ENCODE data around the gene KLK2. TPM values are rescaled to one million over a fixed set of nuclear protein-coding genes. Genes with fewer than 3 reads are reported as not detected.

Gene KLK2
- total RNA-seq, result not detected
- long read RNA-seq, result 0 reads

DNA sequence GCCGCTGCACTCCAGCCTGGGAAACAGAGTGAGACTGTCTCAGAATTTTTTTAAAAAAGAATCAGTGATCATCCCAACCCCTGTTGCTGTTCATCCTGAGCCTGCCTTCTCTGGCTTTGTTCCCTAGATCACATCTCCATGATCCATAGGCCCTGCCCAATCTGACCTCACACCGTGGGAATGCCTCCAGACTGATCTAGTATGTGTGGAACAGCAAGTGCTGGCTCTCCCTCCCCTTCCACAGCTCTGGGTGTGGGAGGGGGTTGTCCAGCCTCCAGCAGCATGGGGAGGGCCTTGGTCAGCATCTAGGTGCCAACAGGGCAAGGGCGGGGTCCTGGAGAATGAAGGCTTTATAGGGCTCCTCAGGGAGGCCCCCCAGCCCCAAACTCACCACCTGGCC is at the start of gene KLK2:
KLK2 (plus strand) TSS at position 384 of the 400 bp plus-strand sequence. CDS start 35 bp downstream, outside the sequence.
- intact Hi-C loops (cut with DNase I), result no loop called here
- ATAC-seq, result no peak
- no peak for DNase-seq (ENCODE audit: missing footprints)

DNA sequence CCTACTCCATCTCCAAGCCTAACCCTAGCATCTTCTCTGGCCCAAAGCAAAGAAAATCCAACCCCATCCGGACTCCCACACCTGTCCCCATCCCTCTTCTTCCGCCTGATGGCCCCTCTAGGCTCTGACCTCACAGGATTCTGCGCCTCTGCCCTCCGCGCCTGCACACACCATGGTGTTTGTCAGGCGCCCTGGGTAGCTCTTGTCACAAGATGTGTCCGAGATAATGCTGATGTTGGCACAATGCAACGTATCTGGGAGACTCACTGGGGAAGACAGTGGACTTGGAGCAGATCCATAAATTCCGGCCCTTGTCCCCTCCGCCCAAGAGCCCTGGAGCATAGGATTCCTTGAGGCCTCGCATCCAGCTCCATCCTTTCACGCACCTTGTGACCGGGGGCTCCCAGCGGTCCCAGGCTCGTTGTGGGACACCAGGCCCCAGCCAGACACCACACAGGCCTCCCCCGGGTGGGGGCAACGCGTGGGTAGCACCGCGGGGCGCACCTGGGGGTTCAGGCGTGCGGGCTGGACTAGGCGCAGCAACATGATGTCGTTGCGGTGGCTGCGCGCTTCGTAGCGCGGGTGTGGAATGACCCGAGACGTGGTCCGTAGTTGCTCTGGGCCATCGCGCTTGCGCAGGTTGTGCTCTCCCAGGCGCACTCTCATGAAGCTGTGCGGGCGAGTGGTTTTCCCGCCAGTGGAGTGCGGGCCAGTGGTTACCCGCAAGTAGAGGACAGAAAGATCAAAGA is 46.6 kb upstream of the KLK2 start:
- ATAC-seq (no peak), DNase-seq (ENCODE audit: missing footprints) (no peak)
- intact Hi-C loops (cut with DNase I), result no loop called here

DNA sequence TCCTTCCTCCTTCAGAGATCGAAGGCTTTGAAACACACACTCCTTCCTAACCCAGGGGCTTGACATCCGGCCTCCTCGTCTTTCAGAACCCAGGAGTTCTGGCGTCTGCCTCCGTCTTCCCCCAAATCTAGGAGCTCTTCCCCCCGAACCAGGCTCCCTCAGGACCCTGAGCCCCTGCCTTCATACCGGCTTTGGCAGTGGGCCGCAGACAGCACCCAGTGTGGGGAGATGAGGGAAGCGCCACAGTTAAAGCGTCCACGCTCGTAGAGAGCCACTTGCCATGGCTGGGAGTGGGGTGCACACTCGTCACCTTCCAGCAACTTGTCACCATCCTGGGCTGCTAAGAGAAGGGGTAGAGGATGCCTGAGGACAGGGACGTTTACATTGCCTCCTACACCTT is 45.8 kb upstream of the KLK2 start:
- DNase-seq (ENCODE audit: missing footprints) (no peak), ATAC-seq (no peak)
- intact Hi-C loops (cut with DNase I), result no loop called here

DNA sequence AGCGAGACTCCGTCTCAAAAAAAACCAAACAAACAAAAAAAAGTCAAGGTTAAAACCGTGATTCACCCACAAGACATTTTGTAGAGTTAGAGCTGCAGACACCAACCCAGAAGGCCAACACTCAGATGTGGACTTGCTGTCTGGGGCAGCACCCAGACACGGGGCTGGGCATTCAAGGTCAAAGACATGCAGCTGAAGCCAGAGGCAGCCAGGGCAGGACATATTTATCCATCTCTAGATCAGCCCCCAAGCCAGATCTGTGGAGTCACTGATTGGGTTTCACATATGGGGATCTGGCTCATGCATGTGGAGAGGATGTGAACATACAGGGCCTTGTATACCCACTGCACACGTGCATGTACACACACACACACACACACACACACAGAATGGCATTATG is 43.4 kb upstream of the KLK2 start:
- ATAC-seq (no peak), DNase-seq (ENCODE audit: missing footprints) (no peak)
- intact Hi-C loops (cut with DNase I), result no loop called here

DNA sequence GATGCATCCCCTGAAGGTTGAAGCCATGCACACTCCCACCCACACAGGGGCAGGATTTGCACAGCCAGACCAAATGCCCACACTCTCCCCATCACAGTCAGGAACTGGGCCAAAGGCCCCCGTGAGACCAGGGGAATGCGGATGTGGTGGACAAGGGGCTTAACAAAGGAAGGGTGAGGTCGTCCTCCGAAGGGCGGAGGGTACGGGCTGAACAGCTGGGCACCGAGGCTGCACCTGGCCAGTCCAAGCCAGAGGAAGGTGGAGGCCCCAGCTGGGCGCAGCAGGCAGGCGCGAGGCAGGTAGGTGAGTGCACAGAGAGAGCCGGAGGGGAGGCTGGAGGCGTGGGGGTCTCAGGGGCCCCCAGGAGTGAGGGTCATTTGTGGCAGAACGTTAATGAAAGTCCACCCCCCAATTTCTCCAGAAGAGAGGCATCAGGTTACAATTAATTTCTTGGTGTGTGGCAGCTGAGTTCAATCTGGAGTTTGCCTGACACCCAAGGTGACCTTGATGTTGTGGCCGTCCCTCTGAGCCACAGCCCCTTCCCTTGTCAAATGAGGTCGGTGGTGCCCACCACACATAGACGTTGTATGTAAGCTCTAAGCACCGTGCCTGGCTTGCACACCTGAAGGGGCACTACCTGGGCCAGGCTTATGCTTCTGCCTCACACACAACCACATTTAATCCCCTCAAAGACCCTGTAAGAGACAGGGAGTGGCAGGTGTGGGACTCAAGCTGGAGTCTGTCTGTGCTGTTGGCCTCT is 42.8 kb upstream of the KLK2 start:
- ATAC-seq (no peak), DNase-seq (ENCODE audit: missing footprints) (no peak)
- intact Hi-C loops (cut with DNase I), result no loop called here

DNA sequence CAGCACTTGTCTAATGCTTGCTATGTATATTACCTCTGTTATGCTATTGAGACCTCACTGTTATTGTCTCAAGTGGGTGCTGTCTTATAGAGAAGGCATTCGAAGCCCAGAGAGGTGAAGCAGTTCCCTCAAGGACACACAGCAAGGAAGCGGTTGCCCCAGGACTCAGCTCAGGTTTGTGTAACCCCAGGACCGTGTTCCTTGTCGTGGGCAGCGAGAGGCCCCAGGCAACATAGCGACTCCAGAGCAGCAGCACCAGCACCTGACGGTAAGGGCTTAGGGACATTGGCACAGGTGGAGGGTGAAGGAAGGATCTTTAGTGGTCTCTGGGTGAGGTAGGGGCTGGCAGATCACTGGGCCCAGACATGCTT is 42.2 kb upstream of the KLK2 start:
- intact Hi-C loops (cut with DNase I), result no loop called here
- ATAC-seq (no peak), DNase-seq (ENCODE audit: missing footprints) (no peak)

DNA sequence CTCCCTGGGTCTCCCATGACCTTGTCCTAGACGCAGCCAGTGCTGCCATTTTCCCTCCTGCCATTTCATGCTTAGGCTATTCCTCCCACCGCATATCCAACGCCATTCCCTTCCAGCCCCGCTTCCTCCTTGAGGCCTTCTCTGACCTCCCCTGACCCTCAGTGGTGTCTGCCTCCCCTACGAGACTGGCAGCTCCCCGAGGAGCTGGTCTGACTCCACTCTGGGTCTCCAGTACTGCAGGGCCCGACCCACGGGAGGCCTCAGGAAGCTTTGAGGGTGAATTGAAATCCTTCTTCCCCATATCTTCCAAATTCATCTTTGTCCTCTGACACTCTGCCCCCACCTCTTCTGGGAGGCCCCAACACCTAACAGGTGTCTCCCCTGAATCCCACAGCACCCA is 40.6 kb upstream of the KLK2 start:
- intact Hi-C loops (cut with DNase I), result no loop called here
- no peak for ATAC-seq
- DNase-seq (ENCODE audit: missing footprints), result no peak

DNA sequence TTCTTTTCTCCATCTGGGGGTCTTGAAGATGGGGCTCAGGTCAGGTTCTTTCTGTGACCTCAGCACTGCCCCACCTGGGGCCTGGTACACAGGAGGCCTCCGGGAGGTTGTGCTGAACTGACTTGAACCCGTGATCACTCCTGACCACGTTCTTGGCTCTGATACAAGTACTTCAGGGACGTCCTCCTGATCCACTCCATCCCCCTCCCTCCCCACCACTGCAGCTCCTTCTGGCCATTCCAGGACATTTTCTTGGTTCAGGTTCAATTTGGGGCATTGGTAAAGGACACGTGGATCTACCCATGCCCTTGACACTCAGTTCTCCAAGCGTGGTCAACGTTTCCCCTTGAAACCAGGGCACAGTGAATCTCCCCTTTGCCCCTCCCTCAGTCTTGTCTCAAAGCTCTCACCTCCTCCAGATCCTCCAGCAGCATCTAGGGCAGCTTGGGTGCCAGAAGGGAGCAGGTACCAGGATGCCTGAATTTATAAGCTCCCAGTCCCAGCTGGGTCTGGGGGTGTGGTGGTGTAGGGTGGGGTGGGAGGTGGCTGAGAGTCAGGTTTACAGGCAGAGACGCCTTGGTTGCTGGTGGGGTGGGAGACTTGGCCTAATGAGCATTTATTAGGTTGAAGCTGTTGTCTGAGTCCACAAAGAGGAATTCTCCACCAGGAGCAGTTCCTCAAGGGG is 40.0 kb upstream of the KLK2 start, which contains the start of gene KLK15:
KLK15 (minus strand) TSS at position 458 of the 685 bp plus-strand sequence. CDS start 2,082 bp downstream, outside the sequence.
- intact Hi-C loops (cut with DNase I), result no loop called here
- ATAC-seq (no peak), DNase-seq (ENCODE audit: missing footprints) (no peak)

DNA sequence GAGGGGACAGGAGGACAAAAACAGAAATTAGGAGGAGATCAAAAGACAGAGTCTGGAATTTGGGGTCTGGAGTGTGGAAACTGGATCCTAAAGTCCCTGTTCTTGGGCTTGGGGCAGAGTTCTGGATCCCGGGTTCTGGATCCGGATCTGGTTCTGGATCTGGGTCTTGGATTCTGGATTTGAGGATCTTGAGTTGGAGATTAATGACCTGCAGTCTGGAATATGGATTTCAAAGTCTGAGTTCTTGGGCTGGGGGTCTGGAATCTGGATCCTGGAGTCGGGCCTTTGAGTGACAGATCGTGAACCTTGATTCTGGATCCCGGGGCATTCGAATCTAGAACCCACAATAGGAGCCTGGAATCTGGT is 39.5 kb upstream of the KLK2 start:
- DNase-seq (ENCODE audit: missing footprints), result no peak
- no peak for ATAC-seq
- intact Hi-C loops (cut with DNase I), result no loop called here

DNA sequence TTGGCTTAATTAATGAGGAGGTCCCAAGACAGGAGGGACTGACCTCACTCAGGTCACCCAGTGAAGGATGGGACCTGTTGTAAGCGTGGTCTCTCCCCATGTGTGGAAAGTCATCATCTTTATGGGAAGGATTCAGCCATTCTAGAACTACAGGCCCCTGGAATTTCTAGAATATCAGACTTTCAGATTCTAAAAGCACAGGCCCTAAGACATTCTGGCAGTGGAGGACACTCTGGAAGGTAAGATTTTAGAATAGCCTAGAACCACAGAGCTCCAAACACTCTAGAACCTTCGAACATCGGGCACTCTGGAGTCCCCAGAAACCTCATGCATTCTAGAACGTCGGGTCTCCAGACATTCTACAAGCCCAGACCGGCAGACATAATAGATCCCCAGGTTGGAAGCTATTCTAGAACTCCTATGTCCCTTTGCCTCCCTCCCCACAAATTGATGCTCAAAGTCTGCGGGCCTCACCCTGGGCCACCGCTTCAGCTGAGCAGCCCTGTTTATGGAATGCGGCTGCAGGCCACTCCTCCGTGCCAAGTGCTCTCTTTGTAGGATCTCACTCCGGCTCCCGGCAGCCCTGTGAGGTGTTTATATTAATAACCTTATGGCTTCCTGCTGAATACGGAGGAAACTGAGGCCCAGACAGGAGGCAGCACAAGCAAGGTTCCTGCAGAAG is 38.0 kb upstream of the KLK2 start:
- intact Hi-C loops (cut with DNase I), result no loop called here
- no peak for ATAC-seq
- no peak for DNase-seq (ENCODE audit: missing footprints)

DNA sequence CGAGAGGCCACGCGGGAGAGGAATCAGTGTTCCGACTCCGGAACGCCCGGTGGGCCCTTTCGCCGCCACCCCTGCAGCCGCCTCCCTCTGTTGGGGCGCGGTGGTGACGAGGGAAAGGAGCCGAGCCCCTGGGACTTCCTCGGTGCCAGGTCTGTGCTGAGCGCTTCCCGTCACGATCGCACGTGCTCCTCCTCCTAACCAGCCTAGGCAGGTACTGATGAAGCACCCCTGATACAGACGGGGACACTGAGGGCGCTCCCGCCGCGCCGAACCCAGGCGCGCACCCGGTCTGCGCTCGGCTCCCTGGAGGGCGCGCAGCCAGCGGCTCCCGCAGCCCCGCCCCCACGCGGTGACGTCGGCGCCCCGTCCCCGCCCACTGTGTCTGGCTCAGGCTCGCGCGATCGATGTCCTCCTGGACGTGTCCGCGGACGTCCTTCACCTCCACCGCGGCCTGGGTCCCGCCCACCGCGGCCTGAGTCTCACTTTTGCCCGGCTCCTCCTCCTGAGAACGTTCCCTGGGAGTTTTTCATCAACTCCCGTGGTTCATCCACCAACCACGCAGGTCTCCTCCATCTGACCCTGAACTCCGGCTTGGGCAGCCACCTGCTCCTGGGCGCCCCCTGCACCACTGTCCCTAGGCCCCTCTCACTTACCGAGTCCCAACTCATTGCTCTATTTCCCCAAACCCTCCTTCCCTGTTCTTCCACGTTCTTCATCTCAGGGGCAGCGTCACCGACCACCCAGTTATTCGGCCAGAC is 37.3 kb upstream of the KLK2 start:
- DNase-seq (ENCODE audit: missing footprints) (peak; percentile 83), ATAC-seq (peak; percentile 87)
- intact Hi-C loops (cut with DNase I), result no loop called here

DNA sequence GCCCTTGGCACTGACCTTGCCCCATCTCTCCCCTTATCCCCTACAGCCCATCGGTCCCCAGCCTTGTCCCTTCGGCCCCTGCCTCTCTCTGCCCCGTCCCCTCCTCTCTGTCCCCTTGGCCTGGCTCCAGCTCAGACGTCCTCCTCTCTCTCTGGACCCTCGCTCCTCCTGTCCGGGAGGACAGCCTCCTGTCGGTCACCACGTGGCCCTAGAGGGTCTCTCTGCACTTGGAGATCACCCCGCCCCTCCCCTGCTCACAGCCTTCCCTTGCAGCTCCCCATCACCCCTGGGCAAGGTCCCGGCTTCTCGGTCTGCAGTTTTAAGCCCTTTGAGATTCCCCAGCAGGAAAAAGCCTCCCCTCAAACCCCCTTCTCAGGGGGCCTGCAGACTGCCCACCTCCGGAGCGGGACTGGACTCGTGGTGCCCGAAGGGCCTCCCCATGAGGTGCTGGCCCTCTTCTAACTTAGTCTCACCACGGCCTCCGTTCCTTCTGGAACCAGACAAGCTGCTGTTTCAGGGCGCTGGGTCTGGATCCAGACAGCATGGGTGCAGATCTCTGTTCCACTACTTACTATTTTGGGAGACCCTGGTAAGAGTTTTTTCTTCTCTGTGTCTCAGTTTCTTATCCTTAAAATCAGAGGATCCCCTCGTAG is 36.6 kb upstream of the KLK2 start:
- intact Hi-C loops (cut with DNase I), result no loop called here
- DNase-seq (ENCODE audit: missing footprints), result no peak
- ATAC-seq, result no peak

DNA sequence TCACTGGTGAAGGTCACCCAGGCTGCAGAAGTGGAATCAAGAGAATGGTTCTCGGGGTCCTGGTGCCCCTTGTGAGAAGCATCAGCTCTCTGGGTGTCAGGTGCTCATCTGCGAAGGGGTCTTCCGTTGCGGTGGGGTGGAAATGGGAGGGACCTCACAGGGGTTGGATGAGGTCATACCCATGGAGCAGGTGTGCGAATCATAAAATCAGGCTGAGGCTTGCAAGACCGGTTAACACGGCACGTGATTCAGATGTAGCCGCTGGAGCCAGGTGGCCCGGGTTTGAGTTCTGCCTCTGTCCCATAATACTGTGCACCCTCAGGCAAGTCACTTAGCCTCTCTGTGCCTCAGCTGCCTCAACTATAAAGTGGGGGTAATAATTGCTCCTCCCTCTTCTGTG is 35.9 kb upstream of the KLK2 start:
- DNase-seq (ENCODE audit: missing footprints), result no peak
- intact Hi-C loops (cut with DNase I), result no loop called here
- ATAC-seq, result no peak

DNA sequence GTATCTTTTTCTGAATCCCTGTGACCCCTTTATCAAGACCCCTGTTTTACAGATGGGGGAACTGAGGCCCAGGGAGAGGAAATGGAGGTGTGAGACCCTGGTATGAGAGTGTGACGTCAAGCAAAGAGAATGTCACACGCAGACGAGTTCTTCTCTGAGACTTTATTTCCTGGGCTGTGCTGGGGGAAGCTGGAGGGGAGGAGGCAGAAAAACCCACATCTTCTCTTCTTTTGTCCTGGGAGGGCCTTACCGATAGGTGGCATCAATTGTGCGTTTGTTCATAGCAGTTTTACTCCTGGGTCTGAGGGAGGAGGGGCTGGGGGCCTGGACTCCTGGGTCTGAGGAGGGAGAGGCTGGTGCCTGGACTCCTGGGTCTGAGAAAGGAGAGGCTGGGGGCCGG is 35.0 kb upstream of the KLK2 start:
- DNase-seq (ENCODE audit: missing footprints) (no peak), ATAC-seq (no peak)
- intact Hi-C loops (cut with DNase I), result no loop called here

DNA sequence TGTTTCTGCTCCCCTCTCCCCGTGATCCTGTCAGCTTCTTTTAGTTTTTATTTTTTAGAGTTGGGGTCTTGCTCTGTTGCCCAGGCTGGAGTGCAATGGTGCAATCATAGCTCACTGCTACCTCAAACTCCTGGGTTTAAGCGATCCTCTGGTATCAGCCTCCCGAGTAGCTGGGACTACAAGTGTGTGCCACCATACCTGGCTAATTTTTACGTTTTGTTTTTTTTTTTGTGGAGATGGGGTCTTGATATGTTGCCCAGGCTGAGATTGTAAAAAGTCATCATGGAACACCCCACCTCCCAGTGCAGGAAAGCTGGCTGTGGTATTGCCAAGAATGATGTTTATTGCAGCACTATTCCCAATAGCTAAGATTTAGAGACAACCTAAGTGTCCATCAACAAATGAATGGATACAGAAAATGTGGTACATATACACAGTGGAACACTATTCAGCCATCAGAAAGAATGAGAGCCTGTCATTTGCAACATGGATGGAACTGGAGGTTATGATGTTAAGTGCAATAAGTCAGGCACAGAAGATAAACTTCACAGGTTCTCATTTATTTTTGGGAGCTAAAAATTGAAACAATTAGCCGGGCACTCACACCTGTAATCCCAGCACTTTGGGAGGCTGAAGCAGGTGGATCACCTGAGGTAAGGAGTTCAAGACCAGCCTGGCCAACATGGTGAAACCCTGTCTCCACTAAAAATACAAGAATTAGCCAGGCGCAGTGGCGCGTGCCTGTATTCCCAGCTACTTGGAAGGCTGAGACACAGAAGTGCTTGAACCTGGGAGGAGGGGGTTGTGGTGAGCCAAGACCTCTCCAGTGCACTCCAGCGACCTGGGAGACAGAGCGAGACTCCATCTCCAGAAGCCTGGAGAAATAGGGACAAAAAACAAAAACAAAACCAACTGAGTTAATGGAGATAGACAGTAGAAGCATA is 33.3 kb upstream of the KLK2 start:
- intact Hi-C loops (cut with DNase I), result no loop called here
- DNase-seq (ENCODE audit: missing footprints) (no peak), ATAC-seq (no peak)

DNA sequence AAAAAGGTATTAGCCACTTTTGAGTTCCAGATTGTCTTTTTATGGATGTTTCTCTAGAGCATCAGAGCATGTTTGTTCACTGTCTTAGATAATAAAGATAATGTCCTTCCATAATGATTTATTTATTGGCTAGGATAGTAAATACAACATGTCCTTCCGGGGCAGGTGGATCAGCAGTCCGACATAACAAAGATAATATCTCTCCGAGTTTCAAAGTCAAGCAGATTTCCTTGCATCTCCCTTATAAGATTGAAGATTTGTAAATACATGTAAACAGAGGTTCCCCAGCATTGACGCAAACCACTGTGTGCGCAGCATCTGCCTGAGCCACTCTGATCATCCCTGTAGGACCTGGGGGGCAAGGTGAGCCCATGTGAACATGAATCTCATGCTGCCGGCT is 31.1 kb upstream of the KLK2 start:
- intact Hi-C loops (cut with DNase I), result no loop called here
- no peak for DNase-seq (ENCODE audit: missing footprints)
- ATAC-seq, result no peak

DNA sequence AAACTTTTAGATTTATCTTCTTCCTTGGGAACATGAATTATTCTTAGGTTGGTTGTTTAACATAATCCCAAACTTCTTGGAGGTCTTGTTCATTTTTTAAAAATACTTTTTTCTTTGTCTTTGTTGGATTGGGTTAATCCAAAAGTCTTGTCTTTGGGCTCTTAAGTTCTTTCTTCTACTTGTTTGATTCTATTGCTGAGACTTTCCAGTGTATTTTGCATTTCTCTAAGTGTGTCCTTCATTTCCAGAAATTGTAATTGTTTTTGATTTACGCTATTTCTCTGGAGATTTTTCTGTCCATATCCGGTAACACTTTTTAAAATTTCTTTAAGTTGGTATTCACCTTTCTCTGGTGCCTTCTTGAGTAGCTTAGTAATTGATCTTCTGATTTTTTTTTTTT is 30.0 kb upstream of the KLK2 start:
- intact Hi-C loops (cut with DNase I), result no loop called here
- ATAC-seq (no peak), DNase-seq (ENCODE audit: missing footprints) (no peak)
